GM19025 (cell line): ENCODE results near the gene FAM168A.
A peak's percentile ranks its signal among the peaks of the same experiment; 100 is the strongest.

Source experiments
- ATAC-seq: cut with Tn5 transposase; IDR thresholded peaks from one replicate; pipeline ENCODE4 v1.9.1; 2021; ENCODE audit warnings: mild to moderate bottlenecking, low read depth, moderate library complexity; ENCODE audit not compliant: unreplicated experiment

FAM168A gene

GRCh38 chr11:73597956-73598718 is at the start of gene FAM168A:
Gene FAM168A (minus strand): TSS chr11:73598112. CDS start chr11:73468474, 129,638 bp downstream.
- ATAC-seq: peak; percentile 96

GRCh38 chr11:73647459-73648100 is 49.7 kb upstream of the FAM168A start:
- ATAC-seq: peak; percentile 97

GRCh38 chr11:73645972-73646631 is 48.2 kb upstream of the FAM168A start, which contains the start of gene PLEKHB1:
Gene PLEKHB1 (plus strand): TSS chr11:73646581. CDS start chr11:73646609, 28 bp downstream.
- ATAC-seq: no peak

GRCh38 chr11:73645121-73645969 is 47.4 kb upstream of the FAM168A start:
- ATAC-seq: no peak

GRCh38 chr11:73641668-73642067 is 43.8 kb upstream of the FAM168A start:
- ATAC-seq: no peak

- no peak for ATAC-seq
Observed at GRCh38 chr11:73640592-73640991, 42.7 kb upstream of the FAM168A start.

GRCh38 chr11:73637012-73637411 is 39.1 kb upstream of the FAM168A start:
- ATAC-seq: no peak

- ATAC-seq: no peak
Observed at GRCh38 chr11:73636249-73636648, 38.3 kb upstream of the FAM168A start.

- no peak for ATAC-seq
Observed at GRCh38 chr11:73635721-73636120, 37.8 kb upstream of the FAM168A start.

GRCh38 chr11:73633999-73634398 is 36.1 kb upstream of the FAM168A start:
- no peak for ATAC-seq

- ATAC-seq: no peak
Observed at GRCh38 chr11:73632996-73633395, 35.1 kb upstream of the FAM168A start.

GRCh38 chr11:73629907-73630306 is 32.0 kb upstream of the FAM168A start:
- no peak for ATAC-seq

- no peak for ATAC-seq
Observed at GRCh38 chr11:73625696-73626318, 27.9 kb upstream of the FAM168A start.

- no peak for ATAC-seq
Observed at GRCh38 chr11:73623686-73624085, 25.8 kb upstream of the FAM168A start.

- ATAC-seq: no peak
Observed at GRCh38 chr11:73622926-73623593, 25.1 kb upstream of the FAM168A start.

GRCh38 chr11:73614591-73614990 is 16.7 kb upstream of the FAM168A start:
- ATAC-seq: no peak

- no peak for ATAC-seq
Observed at GRCh38 chr11:73612601-73613140, 14.8 kb upstream of the FAM168A start.

GRCh38 chr11:73598719-73599379 is 937 bp upstream of the FAM168A start:
- ATAC-seq: no peak
